Sigmoid colon (tissue), 4 donors: ENCODE data around the gene CEMIP.

Source experiments
- CTCF ChIP-seq, 4 experiments: fragments of 450-650 bp in 3 of 4; fragments of 200-600 bp in 1 of 4; IDR thresholded peaks; one replicate each; pipeline ENCODE4 v1.5.1; 2016 to 2019; ENCODE audit warnings: antibody characterized with exemption in 4 of 4, mild to moderate bottlenecking in 3 of 4, moderate library complexity in 2 of 4
- EP300 ChIP-seq, 4 donors: sonication (generic); formaldehyde crosslinking; IDR thresholded peaks; one replicate each; pipeline ENCODE4 v1.6.1; 2017; ENCODE audit warnings: antibody characterized with exemption in 4 of 4

- TF ChIP-seq CTCF (IDR thresholded peaks at IDR 0.05) (no peak), EP300 (IDR thresholded peaks at IDR 0.05) (no peak)
Observed at GRCh38 chr15:80735344-80735743, 43.8 kb upstream of the CEMIP start.
